Activated CD4-positive, alpha-beta T cell treated with anti-CD3 and anti-CD28 coated beads for 1 hour (primary cell): ENCODE measurements around the gene STARD10.
A peak's percentile ranks its signal among the peaks of the same experiment; 100 is the strongest.
"Not testable (repeated sequence)": the region's sequence is repeated elsewhere in the genome, so short reads cannot be mapped to it uniquely, and the experiment has no call there.

Source experiments
- DNase-seq: peaks from one replicate; pipeline ENCODE4 v3.0.0-alpha.2; 2020

Gene STARD10

GRCh38 chr11:72826191-72826941, 32.5 kb upstream of the STARD10 start:
- no peak for DNase-seq

- DNase-seq: no peak
Measured at GRCh38 chr11:72825661-72826060, 31.8 kb upstream of the STARD10 start.

GRCh38 chr11:72824811-72825505, 31.1 kb upstream of the STARD10 start:
- DNase-seq: no peak

- DNase-seq: no peak
Measured at GRCh38 chr11:72824020-72824419, 30.2 kb upstream of the STARD10 start.

GRCh38 chr11:72823105-72823804, 29.4 kb upstream of the STARD10 start:
- no peak for DNase-seq

GRCh38 chr11:72821920-72822799, 28.3 kb upstream of the STARD10 start:
- peak; percentile 80 for DNase-seq

- DNase-seq: no peak
Measured at GRCh38 chr11:72821221-72821919, 27.5 kb upstream of the STARD10 start.

- DNase-seq: no peak
Measured at GRCh38 chr11:72820439-72821139, 26.7 kb upstream of the STARD10 start.

- DNase-seq: no peak
Measured at GRCh38 chr11:72818971-72819370, 25.1 kb upstream of the STARD10 start.

- no peak for DNase-seq
Measured at GRCh38 chr11:72817966-72818365, 24.1 kb upstream of the STARD10 start.

GRCh38 chr11:72816404-72816990, 22.6 kb upstream of the STARD10 start:
- DNase-seq: no peak

GRCh38 chr11:72815110-72815618, 21.3 kb upstream of the STARD10 start:
- no peak for DNase-seq

GRCh38 chr11:72814286-72815109, 20.7 kb upstream of the STARD10 start, which contains the start of gene ATG16L2:
TSS of gene ATG16L2 (plus strand) at chr11:72814411. CDS start at chr11:72814446, 35 bp downstream.
- peak; percentile 85 for DNase-seq

GRCh38 chr11:72813740-72814285, 20.0 kb upstream of the STARD10 start:
- DNase-seq: no peak

GRCh38 chr11:72812967-72813739, 19.3 kb upstream of the STARD10 start:
- DNase-seq: peak; percentile 43

GRCh38 chr11:72812604-72812966, 18.7 kb upstream of the STARD10 start:
- no peak for DNase-seq

GRCh38 chr11:72811686-72812085, 17.8 kb upstream of the STARD10 start:
- DNase-seq: not testable (repeated sequence)

GRCh38 chr11:72808331-72808798, 14.5 kb upstream of the STARD10 start:
- DNase-seq: no peak

- DNase-seq: no peak
Measured at GRCh38 chr11:72807792-72808191, 13.9 kb upstream of the STARD10 start.
